NCI-H524 treated with DMSO at 0.1 percent for 48 hours (cell line): Measurements from ENCODE around the gene LCORL.
"Not testable (repeated sequence)": the region's sequence is repeated elsewhere in the genome, so short reads cannot be mapped to it uniquely, and the experiment has no call there.

ENCODE experiments used
- DNase-seq: peaks from one replicate; lab custom pipeline; 2025; lab: John Stamatoyannopoulos, UW

LCORL gene

GRCh38 chr4:18021720-18022571 is at the start of gene LCORL:
Gene LCORL, minus strand, starts transcription at chr4:18021755. Its CDS starts 4 bp downstream, at chr4:18021751.
- DNase-seq = peak; percentile 97

DNA sequence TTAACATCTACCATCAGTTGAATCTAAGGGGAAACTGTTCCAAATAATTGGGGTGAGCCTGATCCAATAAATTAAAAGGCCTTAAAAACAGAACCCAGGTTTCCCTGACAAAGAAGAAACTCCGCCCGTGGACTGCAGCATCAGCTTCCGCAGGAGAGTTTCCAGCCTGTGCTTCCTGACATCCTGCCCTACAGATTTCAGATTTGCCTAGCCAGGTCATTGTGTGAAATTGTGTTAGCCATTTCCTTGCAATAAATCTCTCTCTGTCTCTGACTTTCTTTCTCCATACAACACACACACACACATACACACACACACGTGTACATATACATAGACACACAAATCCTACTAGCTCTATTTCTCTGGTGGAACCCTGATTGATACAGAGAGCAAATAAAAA is 48.3 kb upstream of the LCORL start:
- no peak for DNase-seq

DNA sequence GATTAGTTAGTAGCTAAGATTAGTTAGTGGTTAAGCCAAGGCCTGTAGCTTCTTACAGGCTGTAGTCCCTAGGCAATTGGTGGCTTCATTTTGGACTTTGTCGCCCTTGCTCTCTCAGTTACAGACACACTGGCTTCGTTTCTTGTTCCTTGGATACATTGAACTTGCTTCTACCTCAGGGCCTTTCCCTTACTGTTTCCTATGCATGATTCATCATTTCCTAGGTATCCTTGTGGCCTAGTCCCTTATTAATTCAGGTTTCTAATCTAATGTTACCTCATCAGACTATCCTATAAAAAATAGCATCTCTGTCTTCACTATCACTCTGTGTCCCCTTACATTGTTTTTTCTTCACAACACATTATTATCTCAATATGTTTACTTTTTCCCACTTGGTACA is 45.5 kb upstream of the LCORL start:
- DNase-seq = no peak

GRCh38 chr4:18063079-18063478 is 41.5 kb upstream of the LCORL start:
- DNase-seq = no peak

DNA sequence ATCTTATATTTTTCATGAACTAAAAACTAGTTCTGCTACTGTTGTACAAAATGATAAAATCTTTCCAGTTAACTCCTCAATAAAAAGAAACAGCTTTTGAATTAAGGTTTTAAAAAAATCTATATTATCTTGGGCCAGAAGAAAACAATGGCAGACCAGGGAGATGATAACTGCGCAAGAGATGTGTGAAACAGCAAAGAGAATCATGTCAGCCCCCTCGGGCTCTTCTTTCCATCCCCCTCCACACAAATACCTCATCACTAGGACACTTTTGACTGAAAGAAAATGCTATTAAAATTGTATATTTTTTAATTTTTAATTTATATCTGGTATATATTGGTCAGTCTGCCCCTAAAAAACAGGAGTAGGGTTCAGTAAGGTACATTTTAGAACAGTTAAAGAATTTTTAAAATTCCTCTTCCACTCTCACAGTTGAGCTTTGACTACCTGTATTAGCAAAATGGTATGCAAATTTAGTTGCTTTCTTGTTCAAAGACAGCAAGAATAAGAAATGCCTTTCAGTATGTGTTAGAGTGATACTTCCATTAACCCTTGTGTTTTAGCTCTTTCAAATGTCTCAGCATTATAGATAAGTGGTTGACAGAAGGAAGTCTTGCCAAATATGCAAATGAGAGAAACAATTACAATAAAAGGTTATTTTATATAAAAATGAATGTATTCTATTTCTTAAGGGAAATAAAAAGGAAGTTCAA is 36.4 kb upstream of the LCORL start:
- no peak for DNase-seq

GRCh38 chr4:18056030-18056429 is 34.5 kb upstream of the LCORL start:
- no peak for DNase-seq

- no peak for DNase-seq
Measured at GRCh38 chr4:18052158-18052557, 30.6 kb upstream of the LCORL start.

DNA sequence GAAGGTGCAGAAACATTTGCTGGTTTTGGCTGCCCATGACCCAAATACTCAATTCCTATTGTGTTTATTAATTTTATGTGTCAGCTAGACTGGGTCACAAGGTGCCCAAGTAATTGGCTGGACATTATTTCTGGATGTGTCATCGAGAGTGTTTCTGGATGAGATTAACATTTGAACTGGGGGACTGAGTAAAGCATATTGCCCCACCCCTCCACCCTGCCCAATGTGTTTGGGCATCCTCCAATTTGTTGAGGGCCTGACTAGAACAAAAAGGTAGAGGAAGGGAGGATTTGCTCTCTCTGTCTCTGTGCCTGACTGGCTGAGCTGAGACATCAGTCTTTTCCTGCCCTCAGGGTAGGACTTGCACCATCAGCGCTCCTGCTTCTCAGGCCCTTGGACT is 29.7 kb upstream of the LCORL start:
- no peak for DNase-seq

DNA sequence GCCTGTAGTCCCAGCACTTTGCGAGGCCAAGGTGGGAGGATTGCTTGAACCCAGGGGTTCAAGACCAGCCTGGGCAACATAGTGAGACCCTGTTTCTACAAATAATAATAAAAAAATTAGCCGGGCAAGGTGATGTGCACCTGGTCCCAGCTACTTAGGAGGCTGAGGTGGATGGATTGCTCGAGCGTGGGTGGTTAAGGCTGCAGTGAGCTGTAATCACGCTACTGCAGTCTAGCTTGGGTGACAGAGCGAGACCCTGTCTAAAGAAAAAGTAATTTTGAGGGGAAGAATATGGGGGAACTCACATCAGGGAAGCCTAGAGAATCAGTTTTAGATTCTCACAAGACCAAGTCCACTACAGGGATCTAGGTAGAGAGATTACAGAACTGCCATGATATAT is 28.9 kb upstream of the LCORL start:
- DNase-seq = no peak

DNA sequence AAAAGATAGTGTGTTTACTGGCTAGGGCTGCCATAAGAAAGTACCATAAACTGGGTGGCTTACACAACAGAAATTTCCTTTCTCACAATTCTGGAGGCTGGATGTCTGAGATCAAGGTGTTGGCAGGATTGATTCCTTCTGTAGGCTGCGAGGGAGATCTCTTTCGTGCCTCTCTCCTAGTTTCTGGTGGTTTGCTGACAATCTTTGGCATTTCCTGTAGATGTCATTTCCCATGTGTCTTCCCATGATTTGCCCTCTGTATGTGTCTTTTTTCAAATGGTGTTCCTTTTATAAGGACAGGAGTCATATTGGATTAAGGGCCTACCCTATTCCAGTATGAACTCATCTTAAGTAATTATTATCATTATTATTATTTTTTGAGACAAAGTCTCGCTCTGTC is 27.9 kb upstream of the LCORL start:
- no peak for DNase-seq

DNA sequence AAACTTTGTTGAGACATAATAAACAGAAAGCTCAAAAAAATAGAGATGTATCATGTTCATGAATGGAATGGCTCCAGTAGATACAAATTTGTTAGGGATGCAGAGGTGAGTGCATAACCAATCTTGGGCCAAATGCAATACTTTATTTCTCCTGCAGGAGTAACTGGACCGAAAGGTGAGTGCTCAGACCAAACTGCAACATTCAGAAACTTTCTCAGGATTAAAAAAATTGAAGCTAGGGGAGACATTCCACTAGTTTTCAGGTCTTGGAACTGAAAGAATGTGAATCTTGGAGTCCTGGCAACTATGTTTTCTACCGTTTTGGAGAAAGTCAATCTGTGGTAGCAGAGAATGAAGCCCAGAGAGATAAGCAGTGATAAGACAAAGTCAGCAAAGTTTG is 21.2 kb upstream of the LCORL start:
- DNase-seq = no peak

DNA sequence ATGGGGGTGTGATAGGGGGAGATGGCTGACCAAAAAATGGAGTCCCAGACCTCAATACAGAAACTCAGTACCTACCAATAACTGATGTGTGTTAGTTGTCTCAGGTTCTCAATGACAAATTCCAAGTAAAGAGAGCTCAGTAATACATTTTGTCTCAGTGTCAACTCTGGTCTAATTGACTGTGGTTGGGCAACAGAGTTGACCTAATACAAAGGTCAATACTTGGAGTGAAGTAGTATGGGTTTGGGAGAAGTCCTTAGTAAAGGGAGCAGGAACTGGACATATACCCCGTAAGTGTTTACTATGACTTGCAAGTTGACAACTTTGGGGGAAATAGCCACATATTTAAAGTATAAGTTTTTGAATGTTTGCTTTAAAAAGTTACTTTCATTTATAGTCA is 20.5 kb upstream of the LCORL start:
- DNase-seq = no peak

DNA sequence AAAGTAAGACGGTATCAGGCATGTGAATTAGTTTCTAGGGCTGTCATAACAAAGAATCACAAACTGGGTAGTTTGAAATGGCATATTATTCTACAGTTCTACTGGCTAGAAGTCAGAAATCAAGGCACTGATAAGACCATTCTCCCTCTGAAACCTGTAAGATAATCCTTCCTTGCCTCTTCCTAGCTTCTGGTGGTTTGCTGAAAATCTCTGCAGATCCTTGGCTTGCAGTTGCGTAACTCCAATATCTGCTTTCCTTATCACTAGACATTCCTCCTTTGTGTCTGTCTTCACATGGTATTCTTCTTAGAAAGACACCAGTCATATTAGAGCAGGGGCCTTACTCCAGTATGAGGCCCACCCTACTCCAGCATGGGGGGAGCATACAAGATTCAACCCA is 19.6 kb upstream of the LCORL start:
- no peak for DNase-seq

- no peak for DNase-seq
Measured at GRCh38 chr4:18039113-18039512, 17.6 kb upstream of the LCORL start.

DNA sequence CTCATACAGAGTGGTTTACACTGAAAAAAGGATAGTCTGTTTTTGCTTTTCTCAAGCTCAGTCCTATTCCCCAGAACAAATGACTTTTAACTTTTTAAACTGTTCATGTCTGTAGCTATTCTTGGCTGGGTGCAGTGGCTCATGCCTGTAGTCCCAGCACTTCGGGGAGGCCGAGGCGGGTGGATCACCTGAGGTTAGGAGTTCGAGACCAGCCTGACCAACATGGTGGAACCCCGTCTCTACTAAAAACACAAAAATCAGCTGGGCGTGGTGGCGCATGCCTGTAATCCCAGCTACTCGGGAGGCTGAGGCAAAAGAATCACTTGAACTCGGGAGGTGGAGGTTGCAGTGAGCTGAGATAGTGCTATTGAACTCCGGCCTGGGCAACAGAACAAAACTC is 14.8 kb upstream of the LCORL start:
- not testable (repeated sequence) for DNase-seq

- no peak for DNase-seq
Measured at GRCh38 chr4:18034099-18034498, 12.5 kb upstream of the LCORL start.

GRCh38 chr4:18033111-18034085 is 11.8 kb upstream of the LCORL start:
- DNase-seq = no peak

GRCh38 chr4:18025288-18025687 is 3.7 kb upstream of the LCORL start:
- DNase-seq = no peak

DNA sequence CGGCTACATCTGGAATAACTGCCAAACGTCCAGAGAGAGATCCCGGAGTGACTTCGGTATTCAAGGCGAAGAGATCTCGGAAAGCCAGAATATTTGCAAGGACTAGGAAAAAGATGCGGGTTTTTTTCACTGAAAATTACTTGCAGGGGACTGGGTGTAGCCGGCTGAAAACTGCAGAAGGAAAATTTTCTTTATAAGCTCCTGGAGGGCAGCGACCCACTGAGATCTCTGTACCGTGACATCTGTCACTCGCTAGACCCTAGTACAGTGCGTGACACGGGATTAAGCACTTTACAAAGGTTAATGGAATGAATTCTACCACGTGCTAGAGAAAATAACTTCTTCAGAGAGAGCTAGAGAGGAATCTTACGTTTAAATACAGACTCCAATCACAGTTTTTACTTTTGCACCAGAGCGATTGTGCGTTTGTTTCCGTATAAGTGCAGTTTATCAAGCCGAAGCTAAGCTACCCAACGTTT is 1.1 kb upstream of the LCORL start:
- DNase-seq = no peak

DNA sequence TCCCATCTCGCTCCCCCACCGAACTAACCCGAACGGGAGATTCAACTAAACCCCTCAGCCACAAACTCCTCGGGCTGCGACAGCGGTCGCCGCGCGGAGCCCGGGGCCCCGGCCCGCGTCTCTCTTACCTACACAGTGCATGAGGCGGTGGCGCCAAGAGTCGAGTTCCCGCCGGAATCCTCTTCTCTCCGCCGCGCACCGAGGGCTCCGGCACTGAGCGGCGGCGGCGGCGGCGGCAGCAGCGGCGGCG is 160 bp downstream of the LCORL start:
- DNase-seq = no peak

GRCh38 chr4:18020671-18021469 is 685 bp downstream of the LCORL start:
- DNase-seq = peak; percentile 79
